Measurements from ENCODE around the gene TMEM212. TPM values are rescaled to one million over a fixed set of nuclear protein-coding genes. Genes with fewer than 3 reads are reported as not detected.
A peak's percentile ranks its signal among the peaks of the same experiment; 100 is the strongest.

Gene TMEM212
- total RNA-seq, 2 donors from 2014 or later: not detected

- Histone ChIP-seq H3K27me3 (ENCODE audit: control insufficient read depth, insufficient read depth, low read length, poor library complexity, severe bottlenecking) (no peaks in the 10 kb centered on the region), H3K9me3 (ENCODE audit: control insufficient read depth, low read length) (no peaks in the 10 kb centered on the region), H3K9ac (ENCODE audit: extremely low read depth, low read length, poor library complexity, severe bottlenecking) (no peak overlapping the region), H3K4me3 (ENCODE audit: low read length) (no peak overlapping the region), H3K27ac (ENCODE audit: low read depth, low read length) (peak overlapping the region; percentile 64), H3K36me3 (ENCODE audit: control insufficient read depth, insufficient read depth, low read length) (no peaks in the 10 kb centered on the region), H3K4me1 (ENCODE audit: control insufficient read depth, insufficient read depth, low read length) (peaks cover 11% of the 10 kb centered on the region)
- WGBS, 2 experiments (ENCODE audit: insufficient coverage in 1 of 2, insufficient read length in 1 of 2): 31 to 69% methylated on average over 5 to 6 of the region's 6 CpGs
- no peak overlapping the region for H3K4me3 Mint-ChIP-seq
- no peak for TF ChIP-seq CTCF (conservative IDR thresholded peaks at IDR 0.05)
- H3K36me3 Mint-ChIP-seq (ENCODE audit: low read depth): no peaks in the 10 kb centered on the region
- DNase-seq: peak; percentile 60
- peaks cover 38% of the 10 kb centered on the region for H3K4me1 Mint-ChIP-seq
- H3K9me3 Mint-ChIP-seq: no peaks in the 10 kb centered on the region
- no peaks in the 10 kb centered on the region for H3K27me3 Mint-ChIP-seq (ENCODE audit: insufficient read depth)
- H3K27ac Mint-ChIP-seq: peak overlapping the region; percentile 6
Observed at GRCh38 chr3:171838218-171838720, 4.9 kb upstream of the TMEM212 start.

- no peak for DNase-seq
- no peaks in the 10 kb centered on the region for H3K36me3 Mint-ChIP-seq (ENCODE audit: low read depth)
- no peak overlapping the region for H3K4me3 Mint-ChIP-seq
- Histone ChIP-seq H3K9ac (ENCODE audit: extremely low read depth, low read length, poor library complexity, severe bottlenecking) (no peak overlapping the region), H3K36me3 (ENCODE audit: control insufficient read depth, insufficient read depth, low read length) (no peaks in the 10 kb centered on the region), H3K27ac (ENCODE audit: low read depth, low read length) (no peak overlapping the region), H3K4me1 (ENCODE audit: control insufficient read depth, insufficient read depth, low read length) (peaks cover 8% of the 10 kb centered on the region), H3K27me3 (ENCODE audit: control insufficient read depth, insufficient read depth, low read length, poor library complexity, severe bottlenecking) (no peaks in the 10 kb centered on the region), H3K9me3 (ENCODE audit: control insufficient read depth, low read length) (no peaks in the 10 kb centered on the region), H3K4me3 (ENCODE audit: low read length) (no peak overlapping the region)
- H3K27me3 Mint-ChIP-seq (ENCODE audit: insufficient read depth): no peaks in the 10 kb centered on the region
- H3K27ac Mint-ChIP-seq: no peak overlapping the region
- peaks cover 33% of the 10 kb centered on the region for H3K4me1 Mint-ChIP-seq
- TF ChIP-seq CTCF (conservative IDR thresholded peaks at IDR 0.05): no peak
- WGBS, 2 experiments (ENCODE audit: insufficient coverage in 1 of 2, insufficient read length in 1 of 2): 94% methylated on average over 2 of the region's 2 CpGs; no CpG with 5 or more reads in 1 of the 2 experiments
- no peaks in the 10 kb centered on the region for H3K9me3 Mint-ChIP-seq
Observed at GRCh38 chr3:171839270-171839669, 3.9 kb upstream of the TMEM212 start.

DNA sequence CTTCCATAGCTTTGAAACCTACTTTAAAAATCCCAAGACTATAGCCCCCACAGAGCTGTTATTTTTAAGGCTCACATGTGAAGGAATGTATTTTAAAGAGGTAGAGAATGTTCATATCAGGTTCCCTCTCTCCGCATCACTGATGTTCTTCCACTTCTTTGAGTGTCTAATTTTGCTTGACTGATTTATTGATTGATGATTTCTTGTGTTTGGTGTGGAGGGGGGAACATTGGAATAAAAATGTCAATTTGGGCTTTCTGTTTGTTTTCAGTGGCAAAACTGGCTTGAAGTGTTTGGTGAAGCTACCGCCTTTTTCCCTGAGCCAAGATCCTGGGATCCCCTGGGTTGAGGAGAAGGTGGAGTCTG, 2.7 kb upstream of the TMEM212 start:
- peaks cover 3% of the 10 kb centered on the region for H3K4me1 ChIP-seq (ENCODE audit: control insufficient read depth, insufficient read depth, low read length)
- no peaks in the 10 kb centered on the region for H3K36me3 Mint-ChIP-seq (ENCODE audit: low read depth)
- H3K27me3 Mint-ChIP-seq (ENCODE audit: insufficient read depth): no peaks in the 10 kb centered on the region
- H3K9me3 Mint-ChIP-seq: peaks cover under 1% of the 10 kb centered on the region
- no peak overlapping the region for H3K4me3 Mint-ChIP-seq
- no peak overlapping the region for H3K9ac ChIP-seq (ENCODE audit: extremely low read depth, low read length, poor library complexity, severe bottlenecking)
- no peak for TF ChIP-seq CTCF (conservative IDR thresholded peaks at IDR 0.05)
- peaks cover 28% of the 10 kb centered on the region for H3K4me1 Mint-ChIP-seq
- no peaks in the 10 kb centered on the region for H3K27me3 ChIP-seq (ENCODE audit: control insufficient read depth, insufficient read depth, low read length, poor library complexity, severe bottlenecking)
- WGBS, 2 experiments (ENCODE audit: insufficient coverage in 1 of 2, insufficient read length in 1 of 2): 98 to 100% methylated on average over 1 to 2 of the region's 2 CpGs
- no peaks in the 10 kb centered on the region for H3K9me3 ChIP-seq (ENCODE audit: control insufficient read depth, low read length)
- H3K36me3 ChIP-seq (ENCODE audit: control insufficient read depth, insufficient read depth, low read length): no peaks in the 10 kb centered on the region
- H3K4me3 ChIP-seq (ENCODE audit: low read length): no peak overlapping the region
- no peak overlapping the region for H3K27ac ChIP-seq (ENCODE audit: low read depth, low read length)
- peak overlapping the region; percentile 73 for H3K27ac Mint-ChIP-seq
- DNase-seq: no peak

All from endodermal cell (in vitro differentiated cells).